Uterus (tissue), 2 donors: ENCODE data around the gene FER.

ENCODE experiments used
- POLR2A ChIP-seq, 2 donors: fragments of 450-650 bp; IDR thresholded peaks; one replicate each; pipeline ENCODE4 v1.6.1; 2016; ENCODE audit warnings: antibody characterized with exemption in 2 of 2, mild to moderate bottlenecking in 1 of 2, moderate library complexity in 1 of 2
- TF ChIP-seq, protein P1 (sequence below), 4 experiments: fragments of 200-600 bp in 2 of 4; fragments of 450-650 bp in 2 of 4; sonication (generic) in 2 of 4; IDR thresholded peaks; one replicate each; pipeline ENCODE4 v1.5.1; 2016 to 2019; ENCODE audit warnings: antibody characterized with exemption in 4 of 4, mild to moderate bottlenecking in 2 of 4, moderate library complexity in 1 of 4

GRCh38 chr5:109102096-109102690 is 354.5 kb downstream of the FER start:
- TF ChIP-seq, protein P1, sequence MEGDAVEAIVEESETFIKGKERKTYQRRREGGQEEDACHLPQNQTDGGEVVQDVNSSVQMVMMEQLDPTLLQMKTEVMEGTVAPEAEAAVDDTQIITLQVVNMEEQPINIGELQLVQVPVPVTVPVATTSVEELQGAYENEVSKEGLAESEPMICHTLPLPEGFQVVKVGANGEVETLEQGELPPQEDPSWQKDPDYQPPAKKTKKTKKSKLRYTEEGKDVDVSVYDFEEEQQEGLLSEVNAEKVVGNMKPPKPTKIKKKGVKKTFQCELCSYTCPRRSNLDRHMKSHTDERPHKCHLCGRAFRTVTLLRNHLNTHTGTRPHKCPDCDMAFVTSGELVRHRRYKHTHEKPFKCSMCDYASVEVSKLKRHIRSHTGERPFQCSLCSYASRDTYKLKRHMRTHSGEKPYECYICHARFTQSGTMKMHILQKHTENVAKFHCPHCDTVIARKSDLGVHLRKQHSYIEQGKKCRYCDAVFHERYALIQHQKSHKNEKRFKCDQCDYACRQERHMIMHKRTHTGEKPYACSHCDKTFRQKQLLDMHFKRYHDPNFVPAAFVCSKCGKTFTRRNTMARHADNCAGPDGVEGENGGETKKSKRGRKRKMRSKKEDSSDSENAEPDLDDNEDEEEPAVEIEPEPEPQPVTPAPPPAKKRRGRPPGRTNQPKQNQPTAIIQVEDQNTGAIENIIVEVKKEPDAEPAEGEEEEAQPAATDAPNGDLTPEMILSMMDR (IDR thresholded peaks at IDR 0.05): no peak
- TF ChIP-seq POLR2A (IDR thresholded peaks at IDR 0.05): no peak
